Fibroblast of lung (primary cell): Measurements from ENCODE around the gene COL4A6.

Source experiments
- EZH2 ChIP-seq: IDR thresholded peaks from 2 replicates; pipeline ENCODE4 v1.5.1; 2012; ENCODE audit warnings: low read length, control low read depth, mild to moderate bottlenecking; ENCODE audit errors: missing control alignments
- TF ChIP-seq, protein P1 (sequence below), 2 donors: IDR thresholded peaks in 1 of 2; conservative IDR thresholded peaks in 1 of 2; 1 replicate in 1 of 2; 2 replicates in 1 of 2; pipeline ENCODE4 v1.5.1; 2011 to 2012; ENCODE audit warnings: low read length in 2 of 2, control low read depth in 1 of 2, inconsistent platforms in 1 of 2, low read depth in 1 of 2, mild to moderate bottlenecking in 1 of 2

DNA sequence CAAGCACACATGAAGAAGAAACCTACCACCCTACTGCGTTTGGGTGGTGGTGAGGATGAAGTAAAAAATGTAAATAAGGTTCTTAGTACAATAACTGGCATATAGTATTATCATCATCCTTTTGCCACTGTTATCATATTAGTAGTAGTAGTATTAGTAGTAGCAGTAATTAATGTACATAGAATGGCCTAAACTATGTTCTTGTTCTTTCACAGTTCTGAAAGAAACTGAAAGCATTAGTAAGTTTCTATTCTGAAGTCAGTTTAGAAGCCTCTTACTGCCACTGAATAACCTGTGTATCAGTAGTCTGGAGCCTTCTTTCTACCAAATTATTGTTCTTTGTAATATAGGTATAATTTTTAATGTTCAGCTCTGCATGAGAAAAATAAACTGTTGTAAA lies 21.0 kb downstream of the COL4A6 start:
- TF ChIP-seq, protein P1, sequence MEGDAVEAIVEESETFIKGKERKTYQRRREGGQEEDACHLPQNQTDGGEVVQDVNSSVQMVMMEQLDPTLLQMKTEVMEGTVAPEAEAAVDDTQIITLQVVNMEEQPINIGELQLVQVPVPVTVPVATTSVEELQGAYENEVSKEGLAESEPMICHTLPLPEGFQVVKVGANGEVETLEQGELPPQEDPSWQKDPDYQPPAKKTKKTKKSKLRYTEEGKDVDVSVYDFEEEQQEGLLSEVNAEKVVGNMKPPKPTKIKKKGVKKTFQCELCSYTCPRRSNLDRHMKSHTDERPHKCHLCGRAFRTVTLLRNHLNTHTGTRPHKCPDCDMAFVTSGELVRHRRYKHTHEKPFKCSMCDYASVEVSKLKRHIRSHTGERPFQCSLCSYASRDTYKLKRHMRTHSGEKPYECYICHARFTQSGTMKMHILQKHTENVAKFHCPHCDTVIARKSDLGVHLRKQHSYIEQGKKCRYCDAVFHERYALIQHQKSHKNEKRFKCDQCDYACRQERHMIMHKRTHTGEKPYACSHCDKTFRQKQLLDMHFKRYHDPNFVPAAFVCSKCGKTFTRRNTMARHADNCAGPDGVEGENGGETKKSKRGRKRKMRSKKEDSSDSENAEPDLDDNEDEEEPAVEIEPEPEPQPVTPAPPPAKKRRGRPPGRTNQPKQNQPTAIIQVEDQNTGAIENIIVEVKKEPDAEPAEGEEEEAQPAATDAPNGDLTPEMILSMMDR (conservative IDR thresholded peaks at IDR 0.05 in 1 of 2, IDR thresholded peaks at IDR 0.05 in 1 of 2; ENCODE audit: low read depth in 1 of 2, low read length in 2 of 2): no peak
- no peak for TF ChIP-seq EZH2
